CD1c-positive myeloid dendritic cell (primary cell): Measurements from ENCODE around the gene SCARF2.
"Not testable (repeated sequence)": the region's sequence is repeated elsewhere in the genome, so short reads cannot be mapped to it uniquely, and the experiment has no call there.

Source experiments
- DNase-seq: peaks from one replicate; pipeline ENCODE4 v3.0.0-alpha.2; 2016; ENCODE audit errors: extremely low spot score

Gene SCARF2

DNA sequence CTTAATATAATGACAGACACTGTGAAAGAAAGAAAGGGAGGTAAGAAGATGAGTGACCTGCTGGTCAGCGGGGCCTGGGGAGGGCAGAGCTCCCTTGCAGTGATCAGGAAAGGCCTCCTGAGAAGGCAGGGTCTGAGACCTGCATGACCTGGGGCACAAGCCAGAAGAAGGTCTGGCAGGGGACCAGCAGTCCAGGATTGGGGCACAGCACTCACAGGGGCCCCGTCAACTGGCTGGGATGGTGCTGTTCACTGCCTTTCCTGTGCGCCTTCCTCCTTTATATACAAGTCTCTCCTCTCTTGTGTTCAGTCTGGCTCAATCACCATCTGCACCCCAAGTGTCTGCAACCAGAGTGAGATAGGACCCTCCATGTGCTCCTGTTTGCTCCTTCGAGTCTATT is 22.2 kb upstream of the SCARF2 start:
- no peak for DNase-seq

DNA sequence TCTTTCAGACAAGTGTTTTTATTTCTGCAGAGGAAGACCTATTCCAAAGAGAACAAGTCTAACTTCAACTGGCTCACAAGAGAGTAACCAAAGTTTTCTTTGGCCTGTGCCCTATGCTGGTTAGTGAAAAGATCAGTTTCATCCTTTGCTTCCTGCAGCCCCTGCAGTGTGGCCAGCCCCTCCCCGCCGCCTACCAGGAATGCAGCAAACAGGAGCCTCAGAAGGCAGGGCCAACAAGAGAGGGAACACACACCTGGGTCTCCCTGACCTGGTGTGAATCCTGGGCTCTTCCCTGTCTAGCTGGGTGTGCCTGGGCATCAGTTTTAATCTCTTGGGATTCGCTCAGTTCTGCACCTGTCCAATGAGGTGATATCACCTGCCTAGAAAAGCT is 21.5 kb upstream of the SCARF2 start:
- DNase-seq: no peak

DNA sequence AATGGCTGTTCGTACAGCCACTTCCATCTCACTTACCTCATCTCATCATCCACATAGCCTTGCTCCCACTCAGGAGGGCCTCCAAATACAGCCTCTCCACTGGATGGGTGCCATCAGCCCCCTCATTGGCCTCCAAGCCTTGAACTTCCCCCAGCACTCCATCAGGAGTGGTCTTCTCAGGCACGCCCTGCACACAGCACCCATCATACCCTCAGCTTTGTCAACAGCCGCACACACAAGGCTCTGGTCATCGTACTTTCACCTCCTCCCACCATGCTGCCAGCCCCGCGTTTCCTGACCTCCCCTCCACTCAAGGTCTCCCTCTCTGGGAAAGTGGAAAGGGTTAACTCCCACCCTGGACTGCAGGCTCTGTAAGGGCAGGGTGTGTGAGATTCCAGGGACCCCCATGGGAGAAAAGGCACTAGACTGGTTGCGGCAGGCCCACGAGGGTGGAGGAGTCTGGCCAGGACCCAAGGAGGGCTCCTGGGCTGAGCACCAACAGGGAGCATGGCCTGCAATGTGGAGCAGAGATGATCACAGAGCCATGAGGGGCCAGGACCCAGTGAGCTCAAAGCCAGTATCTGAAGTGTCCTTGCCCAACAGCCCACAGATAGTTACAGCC is 21.0 kb upstream of the SCARF2 start:
- DNase-seq: no peak

DNA sequence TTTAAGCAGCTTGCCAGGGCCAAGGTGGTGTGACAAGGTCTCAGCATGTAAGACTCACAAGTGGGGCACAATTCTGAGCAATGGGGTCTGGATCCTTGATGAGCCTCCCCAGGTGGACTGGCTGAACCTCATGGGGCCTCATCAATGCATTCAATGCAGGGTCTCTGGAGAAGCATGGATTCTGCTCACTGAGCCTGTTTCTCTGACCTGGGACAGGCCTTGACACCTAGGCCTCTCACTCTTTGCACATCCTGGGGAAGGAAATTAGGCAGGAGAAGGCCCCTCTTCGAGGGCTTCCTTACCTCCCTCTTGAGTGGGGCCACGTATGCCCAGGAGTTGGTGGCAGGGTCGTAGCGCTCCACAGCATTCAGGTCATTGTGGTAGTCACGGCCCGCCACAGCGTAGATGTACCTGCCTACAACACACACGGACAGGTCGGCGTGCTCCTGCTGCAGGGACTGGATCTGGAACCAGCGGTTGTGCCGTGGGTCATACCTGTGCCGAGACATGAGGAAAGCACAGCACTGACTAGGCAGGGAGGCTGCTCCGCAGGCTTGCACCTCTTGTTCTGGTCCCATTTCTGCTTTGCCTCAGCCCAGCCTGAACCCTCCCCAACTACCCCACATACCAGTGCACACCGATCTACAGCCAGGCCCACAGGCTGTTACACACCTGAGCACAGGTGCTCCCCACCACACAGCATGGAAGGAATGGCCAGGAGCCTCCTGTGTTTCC is 20.0 kb upstream of the SCARF2 start:
- no peak for DNase-seq

DNA sequence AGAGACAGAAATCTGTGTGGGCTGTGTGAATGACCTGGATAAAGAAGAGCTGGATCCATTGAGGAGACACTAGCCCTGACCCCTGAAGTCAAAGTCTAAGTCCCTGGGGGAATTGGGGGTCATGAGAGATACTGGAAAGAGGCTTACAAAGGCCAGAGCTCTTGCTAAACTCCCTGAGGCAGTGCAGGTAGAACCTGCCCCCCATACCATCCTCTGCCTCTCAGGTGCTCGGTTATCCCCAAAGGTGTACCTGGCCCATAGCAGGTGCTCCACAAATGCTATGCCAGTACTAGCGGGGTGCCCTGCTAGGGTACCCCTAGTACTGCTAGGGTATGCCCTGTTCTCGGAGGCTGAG is 19.1 kb upstream of the SCARF2 start:
- DNase-seq: no peak

DNA sequence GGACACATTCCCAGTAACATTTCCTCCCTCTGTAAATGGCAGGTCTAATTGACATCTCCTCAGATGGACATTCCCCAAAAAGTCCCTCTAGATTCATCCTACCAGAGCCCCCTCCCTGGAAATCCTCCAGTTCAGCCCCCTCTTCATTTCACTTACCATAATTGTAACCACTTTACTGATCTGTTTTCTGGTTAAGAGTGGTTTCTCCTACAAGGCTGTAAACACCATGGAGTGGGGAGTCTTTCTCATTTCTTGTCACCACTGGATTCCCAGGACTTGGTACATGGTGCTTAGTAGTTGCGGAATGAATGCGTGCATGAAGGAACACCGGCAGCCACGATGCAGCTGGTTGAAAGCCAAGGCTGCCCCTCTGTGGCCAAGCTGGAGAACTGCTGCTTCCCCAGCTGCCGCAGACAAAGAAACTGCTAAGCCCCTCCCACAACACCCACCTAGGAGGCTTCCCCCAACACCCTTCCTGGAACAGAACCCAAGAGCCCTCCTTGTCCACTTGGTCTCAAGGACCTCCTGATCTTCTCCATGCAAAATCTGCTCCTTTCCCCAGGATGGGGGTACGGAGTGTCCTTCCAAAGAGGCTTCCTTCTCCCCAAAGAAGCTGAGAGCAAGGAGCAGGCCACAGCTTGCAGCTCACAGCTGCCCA is 18.6 kb upstream of the SCARF2 start:
- peak; percentile 86 for DNase-seq

DNA sequence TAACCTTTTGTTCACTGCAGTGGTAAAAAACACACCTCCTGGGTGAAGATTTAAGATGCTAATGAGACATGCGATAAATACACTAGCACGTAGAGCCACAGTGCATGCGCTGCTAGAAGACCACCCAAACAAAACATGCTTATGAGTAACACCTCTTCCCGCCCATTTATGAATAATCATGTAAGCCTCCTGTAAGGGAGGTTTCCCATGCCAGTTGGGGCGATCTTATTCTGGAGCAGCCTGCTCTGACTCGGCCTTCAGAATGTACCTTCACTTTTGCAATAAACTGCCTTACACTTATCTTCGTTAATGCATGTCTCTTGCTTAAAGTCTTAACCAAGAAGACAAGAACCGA is 18.1 kb upstream of the SCARF2 start:
- no peak for DNase-seq

DNA sequence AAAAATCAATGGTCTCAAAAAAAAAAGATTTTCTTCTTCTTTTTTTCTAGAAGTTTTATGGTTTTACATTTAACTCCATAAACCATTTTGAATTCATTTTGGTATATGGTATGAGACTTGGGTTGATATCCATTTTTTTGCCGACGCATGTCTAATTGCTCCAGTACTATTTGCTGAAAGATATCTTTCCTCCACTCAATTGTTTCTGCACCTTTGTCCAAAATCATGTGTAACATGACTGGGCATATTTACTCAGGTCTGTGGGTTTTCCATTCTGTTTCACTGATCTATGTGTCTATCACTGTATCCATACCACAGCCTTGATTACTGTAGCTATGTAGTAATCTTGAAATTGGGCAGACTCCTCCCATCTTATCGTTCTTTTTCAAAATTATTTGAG is 15.6 kb upstream of the SCARF2 start:
- no peak for DNase-seq

DNA sequence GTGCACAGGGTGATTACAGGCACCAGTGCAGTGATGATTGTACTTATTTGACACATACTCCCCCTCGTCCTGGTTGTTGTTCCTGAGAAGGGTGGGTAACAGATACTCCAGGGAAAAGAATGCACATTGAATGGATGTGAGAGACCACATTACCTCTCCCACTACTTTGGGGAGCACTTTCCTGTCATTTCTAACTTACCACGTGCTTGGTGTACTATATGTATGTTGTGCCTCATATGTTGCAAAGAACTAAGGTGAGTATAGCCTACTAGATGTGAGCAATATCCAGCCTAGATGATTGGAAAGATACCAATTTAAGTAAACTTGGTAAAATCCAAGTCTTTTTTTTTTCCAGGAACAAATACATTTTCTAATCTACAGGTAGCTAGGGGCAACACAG is 14.3 kb upstream of the SCARF2 start:
- no peak for DNase-seq

DNA sequence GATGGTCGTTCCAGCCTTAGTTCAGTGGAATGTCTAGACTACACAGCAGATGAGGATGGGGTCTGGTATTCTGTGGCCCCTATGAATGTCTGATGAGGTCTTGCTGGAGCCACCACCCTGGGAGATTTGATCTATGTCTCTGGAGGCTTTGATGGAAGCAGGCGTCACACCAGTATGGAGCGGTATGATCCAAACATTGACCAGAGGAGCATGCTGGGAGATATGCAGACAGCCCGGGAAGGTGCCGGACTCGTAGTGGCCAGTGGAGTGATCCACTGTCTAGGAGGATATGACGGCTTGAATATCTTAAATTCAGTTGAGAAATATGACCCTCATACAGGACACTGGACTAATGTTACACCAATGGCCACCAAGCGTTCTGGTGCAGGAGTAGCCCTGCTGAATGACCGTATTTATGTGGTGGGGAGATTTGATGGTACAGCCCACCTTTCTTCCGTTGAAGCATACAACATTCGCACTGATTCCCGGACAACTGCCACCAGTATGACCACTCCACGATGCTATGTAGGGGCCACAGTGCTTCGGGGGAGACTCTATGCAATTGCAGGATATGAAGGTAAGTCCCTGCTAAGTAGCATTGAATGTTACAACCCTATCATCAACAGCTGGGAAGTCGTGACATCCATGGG is 13.6 kb upstream of the SCARF2 start:
- not testable (repeated sequence) for DNase-seq

DNA sequence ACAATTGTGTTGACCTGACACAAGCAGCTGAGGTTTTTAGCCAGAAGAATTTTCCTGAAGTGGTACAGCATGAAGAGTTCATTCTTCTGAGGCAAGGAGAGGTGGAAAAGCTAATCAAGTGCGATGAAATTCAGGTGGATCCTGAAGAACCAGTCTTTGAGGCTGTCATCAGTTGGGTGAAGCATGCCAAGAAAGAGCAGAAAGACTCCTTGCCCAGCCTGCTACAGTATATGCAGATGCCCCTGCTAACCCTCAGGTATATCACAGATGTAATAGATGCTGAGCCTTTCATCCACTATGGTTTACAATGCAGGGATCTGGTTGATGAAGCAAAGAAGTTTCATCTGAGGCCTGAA is 12.9 kb upstream of the SCARF2 start:
- no peak for DNase-seq

DNA sequence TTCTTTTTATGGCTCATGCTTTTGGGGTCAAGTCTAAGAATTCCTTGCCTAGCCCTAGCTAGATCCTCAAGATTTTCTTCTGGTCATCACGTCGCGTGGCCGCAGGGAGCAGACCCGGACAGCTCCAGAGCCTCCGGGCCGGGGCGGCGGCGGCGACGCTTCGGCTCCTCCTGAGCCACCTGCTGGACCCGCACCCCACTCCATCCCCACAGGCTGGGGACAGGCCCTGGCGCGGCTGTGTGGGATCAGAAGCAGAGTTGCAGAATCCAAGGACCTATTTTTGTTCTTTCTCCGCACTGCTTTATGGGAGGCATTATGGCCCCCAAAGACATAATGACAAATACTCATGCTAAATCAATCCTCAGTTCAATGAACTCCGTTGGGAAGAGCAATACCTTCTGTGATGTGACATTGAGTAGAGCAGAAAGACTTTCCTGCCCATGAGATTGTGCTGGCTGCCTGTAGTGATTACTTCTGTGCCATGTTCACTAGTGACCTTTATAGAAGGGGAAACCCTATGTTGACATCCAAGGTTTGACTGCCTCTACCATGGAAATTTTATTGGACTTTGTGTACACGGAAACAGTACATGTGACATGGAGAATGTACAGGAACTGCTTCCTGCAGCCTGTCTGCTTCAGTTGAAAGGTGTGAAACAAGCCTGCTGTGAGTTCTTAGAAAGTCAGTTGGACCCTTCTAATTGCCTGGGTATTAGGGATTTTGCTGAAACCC is 12.4 kb upstream of the SCARF2 start:
- no peak for DNase-seq

DNA sequence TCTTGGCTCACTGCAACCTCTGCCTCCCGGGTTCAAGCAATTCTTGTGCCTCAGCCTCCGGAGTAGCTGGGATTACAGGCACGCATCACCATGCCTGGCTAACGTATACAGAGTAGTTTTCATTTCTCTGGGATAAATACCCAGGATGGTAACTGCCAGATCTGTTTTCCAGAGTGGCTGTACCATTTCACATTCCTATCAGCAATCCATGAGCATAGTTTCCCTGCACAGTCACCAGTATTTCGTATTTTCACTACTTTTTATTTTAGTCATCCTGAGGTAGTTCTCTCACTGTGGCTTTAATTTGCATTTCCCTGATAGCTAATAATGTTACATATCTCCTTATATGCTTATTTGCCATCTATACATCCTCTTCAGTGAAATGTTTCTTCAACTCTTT is 11.0 kb upstream of the SCARF2 start:
- DNase-seq: no peak

DNA sequence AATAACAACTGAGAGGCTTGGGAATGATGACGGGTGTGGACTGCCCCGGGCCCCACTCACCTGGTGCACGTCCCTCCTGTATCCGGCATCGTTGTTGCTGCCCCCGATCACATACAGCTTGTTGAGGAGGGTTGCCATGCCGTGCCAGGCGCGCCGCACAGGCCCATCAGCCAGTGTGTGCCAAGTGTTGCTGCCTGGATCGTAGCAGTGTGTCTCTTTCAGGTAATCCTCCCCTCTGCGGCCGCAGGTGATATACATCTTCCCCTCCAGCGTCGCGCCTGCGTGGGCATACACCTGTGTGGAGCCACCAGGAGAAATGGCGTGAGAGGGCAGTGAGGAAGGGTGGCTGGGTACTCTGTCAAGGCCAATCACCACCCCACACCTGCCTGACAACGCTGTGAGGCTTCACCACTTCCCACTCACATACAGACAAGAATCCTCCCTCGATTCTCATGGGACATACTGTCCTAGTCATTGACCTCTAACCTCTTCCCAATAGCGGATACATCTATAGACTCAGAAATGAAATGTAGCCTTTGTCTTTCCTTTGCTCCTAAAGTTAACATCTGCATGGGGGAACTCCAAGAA is 8.9 kb upstream of the SCARF2 start:
- DNase-seq: no peak

DNA sequence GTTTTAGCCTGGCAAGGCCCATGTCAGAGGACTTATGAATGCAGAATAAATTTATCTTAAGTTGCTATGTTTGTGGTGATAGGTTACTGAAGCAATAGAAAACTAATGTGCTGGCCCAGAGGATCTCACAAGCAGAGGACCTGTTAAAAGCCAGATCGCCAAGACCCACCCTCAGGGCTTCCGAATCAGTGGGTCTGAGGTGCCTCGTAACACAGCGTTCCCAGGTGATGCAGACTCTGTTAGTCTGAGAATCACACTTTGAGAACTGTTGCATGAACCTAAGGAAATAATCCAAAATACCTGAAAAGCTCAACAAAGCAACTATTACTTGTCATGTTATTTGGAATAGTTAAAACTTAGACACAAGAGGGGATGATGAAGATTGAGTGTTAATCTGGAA is 6.7 kb upstream of the SCARF2 start:
- DNase-seq: no peak

DNA sequence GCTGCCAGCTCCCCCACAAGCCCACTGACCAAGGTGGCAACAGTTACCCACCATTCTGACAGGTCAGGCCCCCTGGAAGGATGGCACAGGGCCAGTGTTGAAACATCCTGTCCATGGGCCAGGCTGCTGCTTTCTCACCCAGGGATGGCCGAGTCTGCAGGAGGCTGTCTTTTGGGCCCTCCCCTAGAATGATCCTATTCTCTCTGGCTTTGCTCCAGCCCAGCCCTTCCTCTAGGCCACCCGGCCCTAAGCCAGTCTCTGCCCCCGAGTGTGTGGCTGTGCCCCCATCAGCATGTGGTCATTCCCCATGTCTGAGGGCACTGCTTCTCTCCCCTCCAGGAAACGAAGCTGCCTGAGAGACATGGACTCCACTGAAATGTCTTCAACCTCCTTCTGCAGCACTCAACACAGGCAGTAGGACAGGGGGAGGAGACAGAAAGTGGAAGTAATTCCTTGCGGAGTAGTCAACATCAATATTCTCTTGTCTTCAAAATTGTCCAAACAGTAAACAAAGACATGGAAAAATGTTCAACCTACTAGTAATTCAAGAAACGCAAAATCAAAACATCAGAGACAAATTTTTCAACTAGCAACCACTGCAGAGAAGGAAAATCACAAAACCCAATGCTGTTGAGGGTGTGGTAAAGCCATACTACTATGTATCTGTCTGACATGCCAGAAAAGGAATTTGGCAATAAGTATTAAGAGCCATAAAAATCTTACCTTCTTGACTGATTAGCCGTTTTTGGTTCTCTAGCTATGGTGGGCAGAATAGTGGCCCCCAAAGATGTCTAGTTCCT is 5.1 kb upstream of the SCARF2 start:
- DNase-seq: no peak

DNA sequence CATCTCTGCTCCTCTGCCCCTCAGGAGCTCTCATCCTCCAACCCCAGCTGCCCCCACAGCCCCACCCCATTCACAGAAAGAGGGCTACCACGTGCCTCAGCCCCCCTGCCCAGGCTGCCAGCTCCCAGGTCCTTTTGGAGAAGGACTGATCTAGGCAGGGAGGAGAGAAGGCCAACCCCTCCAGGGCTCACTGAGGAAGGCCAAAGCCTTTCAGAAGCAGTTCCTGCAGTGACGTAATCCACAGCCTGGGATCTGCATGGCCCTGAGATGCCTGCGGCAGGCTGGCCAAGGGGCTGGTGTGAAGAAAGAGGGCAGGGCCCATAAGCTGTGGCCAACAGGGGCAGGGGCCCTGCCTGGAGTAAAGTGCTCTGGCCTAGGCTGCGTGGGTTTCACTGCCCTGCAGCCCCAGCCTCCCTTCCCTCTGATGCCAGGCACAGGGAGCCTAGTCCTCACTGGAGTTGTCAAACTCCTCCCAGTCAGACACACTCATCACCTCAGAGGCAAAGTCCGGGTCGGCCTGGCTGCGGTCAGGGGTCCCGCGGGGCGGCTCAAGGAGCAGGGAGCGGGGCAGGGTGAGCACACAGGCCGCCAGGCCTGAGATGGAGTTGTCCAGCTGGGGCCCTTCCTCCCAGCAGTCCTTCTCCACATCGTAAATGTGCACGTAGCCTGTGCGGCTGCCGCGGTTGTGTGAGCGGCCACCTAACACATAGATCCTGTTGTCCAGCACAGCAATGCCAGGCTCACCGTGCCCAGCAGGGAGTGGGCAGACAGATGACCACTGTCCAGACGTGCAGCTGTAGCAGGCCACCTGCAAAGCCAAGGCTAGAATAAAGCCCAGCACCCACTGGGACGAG is 4.2 kb upstream of the SCARF2 start:
- no peak for DNase-seq

DNA sequence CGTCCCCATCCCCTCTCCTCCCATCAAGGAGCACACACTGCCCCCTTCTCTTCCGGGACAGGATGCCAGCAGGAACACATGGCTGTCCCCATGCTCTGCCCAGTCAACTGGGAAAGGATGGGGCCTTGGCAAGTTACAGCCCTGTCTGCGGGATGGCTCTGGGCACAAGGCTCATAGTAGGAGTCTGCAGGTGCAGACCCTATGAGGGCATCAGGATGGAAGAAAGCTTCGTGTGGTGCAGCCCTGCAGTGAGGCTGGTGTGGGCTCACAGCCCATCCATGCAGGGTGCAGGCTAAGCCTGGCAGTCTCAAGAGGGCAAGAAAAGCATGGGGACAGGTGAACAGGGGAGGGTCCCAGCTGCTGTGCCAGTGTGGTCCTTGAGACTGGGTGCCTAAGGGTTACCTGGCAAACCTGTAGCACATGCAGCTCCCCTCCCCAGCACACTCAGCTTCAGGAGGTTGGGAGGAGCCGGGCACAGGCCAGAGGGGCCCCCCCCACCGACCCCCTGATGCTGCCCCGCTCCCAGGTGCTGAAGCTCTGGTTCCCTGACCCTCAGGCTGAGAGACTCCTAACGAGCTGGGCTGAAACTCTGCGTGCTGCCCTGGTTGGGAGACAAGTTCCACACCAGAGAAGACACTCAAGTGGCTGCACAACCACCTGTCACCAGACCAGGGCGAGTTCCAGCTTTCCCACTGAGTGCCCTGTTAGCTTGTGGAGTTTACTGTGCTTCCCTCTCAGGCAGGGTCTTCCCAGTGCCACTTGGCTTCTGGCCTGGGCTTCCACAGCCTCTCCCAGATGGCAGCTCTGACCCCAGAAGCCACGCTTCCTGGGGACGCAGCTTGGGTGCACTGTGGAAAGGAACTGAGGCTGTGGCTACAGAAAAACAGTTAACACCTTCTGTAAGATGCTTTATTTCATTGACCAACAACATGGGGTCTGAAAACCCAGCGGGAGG is 3.3 kb upstream of the SCARF2 start:
- no peak for DNase-seq

DNA sequence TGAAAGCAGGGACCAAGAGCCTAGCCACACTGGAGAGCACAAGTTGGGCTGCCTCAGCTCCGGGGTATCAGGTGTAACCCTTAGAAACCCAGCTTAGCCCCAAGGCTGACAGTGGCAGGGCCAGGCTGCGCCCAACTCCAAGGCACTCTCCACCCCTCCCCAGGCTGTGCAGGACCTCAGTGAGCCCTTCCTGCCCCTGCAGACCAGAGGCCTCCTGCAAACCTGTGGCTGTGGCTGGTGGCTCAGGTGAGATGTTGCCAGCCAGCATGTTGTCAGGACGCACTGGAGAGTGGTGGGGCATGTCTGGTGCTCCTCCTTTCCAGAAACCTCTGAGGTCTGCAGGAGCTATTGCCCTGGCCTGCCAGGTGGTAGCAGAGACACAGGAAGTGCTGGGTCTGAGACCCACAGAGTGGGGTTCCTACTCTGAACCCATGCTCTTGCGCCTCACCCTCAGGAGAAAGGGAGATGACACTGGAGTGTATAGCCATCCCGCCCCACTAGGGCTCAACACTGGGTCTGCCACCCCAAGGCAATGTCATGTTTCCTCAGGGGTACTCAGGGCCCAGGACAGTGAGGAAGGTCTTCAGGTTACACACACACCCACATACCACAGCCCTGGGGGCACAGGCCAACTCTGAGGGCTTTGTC is 2.4 kb upstream of the SCARF2 start:
- no peak for DNase-seq
